Heart left ventricle (tissue), 13 donors: Measurements from ENCODE around the gene GABPB2.

Experiments
- POLR2A ChIP-seq, 2 donors: fragments of 450-650 bp; IDR thresholded peaks; one replicate each; pipeline ENCODE4 v1.6.1; 2017; ENCODE audit warnings: antibody characterized with exemption in 2 of 2, mild to moderate bottlenecking in 2 of 2, moderate library complexity in 2 of 2
- TF ChIP-seq, protein P1 (sequence below), 12 donors: fragments of 200-600 bp; sonication (generic) in 4 of 12; IDR thresholded peaks; one replicate each; pipeline versions ENCODE4 v1.5.0 to v1.8.0; 2018 to 2022; ENCODE audit warnings: antibody characterized with exemption in 12 of 12, mild to moderate bottlenecking in 5 of 12
- donor health status: ischemic (EF 13 %, LVEDD 7.1; RV severe dilation, severe dysfunction).
- donor health status: DM: no; HTN: yes; CAD: no.
- donor health status: DM: no; HTN: no; CAD: no.
- donor health status: ischemic (EF 25% LVEDD 6.9; RV normal size, moderate dysfunction).
- donor health status: ischemic (EF 25% LVEDD 5.7; RV mildly dilated, moderate dysfunction).
- donor health status: ischemic (EF 35%, LVEDD 5.7; RV mildly dilated, moderate dysfunction).
- donor health status: nonischemic (EF 11% LVEDD 7.7; RV severe dilation, severe dysfunction).
- donor health status: DM: yes; HTN: yes; CAD: no.
- donor health status: PGD.
- donor health status: ischemic (EF 29% LVEDD 5.4; RV normal size, mild dysfunction).
- donor health status: nonischemic (EF 23%, LVEDD 6.1; RV moderate dilation, normal function).

GRCh38 chr1:151158326-151158725 is 87.8 kb downstream of the GABPB2 start:
- TF ChIP-seq POLR2A (IDR thresholded peaks at IDR 0.05) = no peak
- TF ChIP-seq, protein P1, sequence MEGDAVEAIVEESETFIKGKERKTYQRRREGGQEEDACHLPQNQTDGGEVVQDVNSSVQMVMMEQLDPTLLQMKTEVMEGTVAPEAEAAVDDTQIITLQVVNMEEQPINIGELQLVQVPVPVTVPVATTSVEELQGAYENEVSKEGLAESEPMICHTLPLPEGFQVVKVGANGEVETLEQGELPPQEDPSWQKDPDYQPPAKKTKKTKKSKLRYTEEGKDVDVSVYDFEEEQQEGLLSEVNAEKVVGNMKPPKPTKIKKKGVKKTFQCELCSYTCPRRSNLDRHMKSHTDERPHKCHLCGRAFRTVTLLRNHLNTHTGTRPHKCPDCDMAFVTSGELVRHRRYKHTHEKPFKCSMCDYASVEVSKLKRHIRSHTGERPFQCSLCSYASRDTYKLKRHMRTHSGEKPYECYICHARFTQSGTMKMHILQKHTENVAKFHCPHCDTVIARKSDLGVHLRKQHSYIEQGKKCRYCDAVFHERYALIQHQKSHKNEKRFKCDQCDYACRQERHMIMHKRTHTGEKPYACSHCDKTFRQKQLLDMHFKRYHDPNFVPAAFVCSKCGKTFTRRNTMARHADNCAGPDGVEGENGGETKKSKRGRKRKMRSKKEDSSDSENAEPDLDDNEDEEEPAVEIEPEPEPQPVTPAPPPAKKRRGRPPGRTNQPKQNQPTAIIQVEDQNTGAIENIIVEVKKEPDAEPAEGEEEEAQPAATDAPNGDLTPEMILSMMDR (IDR thresholded peaks at IDR 0.05) = no peak
